GM23248 (cell line): Measurements from ENCODE around the gene SH3RF3.

Experiments used
- EZH2 ChIP-seq: fragments of 200-600 bp; sonication (generic); IDR thresholded peaks from 2 replicates; pipeline ENCODE4 v1.6.1; 2018; ENCODE audit warnings: antibody characterized with exemption, mild to moderate bottlenecking; ENCODE audit not compliant: insufficient read depth, poor library complexity, severe bottlenecking
- EZH2phosphoT487 ChIP-seq: fragments of 200-600 bp; sonication (generic); IDR thresholded peaks from 2 replicates; pipeline ENCODE4 v1.6.1; 2018; ENCODE audit warnings: antibody characterized with exemption, moderate library complexity, mild to moderate bottlenecking, low read depth; ENCODE audit not compliant: insufficient read depth

DNA sequence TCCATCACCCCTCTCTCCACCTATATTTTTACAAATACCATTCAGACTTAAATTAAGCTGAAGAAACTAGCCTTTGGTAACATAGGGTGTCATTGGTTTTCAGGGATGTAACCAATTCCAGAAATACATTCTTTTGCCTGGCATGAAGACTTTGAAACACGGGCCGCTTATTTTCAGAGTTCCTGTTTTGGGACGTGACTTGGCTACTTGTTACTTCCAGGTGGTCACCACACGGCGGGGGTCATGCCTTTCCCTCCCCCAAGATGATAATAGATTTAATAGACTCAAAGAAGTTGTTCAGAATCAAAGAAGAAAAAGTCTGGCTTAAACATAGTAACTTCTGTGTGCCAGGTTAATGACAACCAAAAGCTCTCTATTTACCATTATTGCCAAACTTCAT is 374.2 kb downstream of the SH3RF3 start:
- TF ChIP-seq EZH2 (no peak), EZH2phosphoT487 (no peak)
